Measurements from ENCODE around the gene PDZRN3.

- TF ChIP-seq CTCF (IDR thresholded peaks at IDR 0.05) (no peak), POLR2A (IDR thresholded peaks at IDR 0.05) (no peak), EP300 (IDR thresholded peaks at IDR 0.05) (no peak), POLR2AphosphoS5 (IDR thresholded peaks at IDR 0.05) (peak; percentile 89)
Measured at GRCh38 chr3:73401616-73402279, 223.0 kb downstream of the PDZRN3 start.
